ENCODE data around the gene KCNMA1. TPM values are rescaled to one million over a fixed set of nuclear protein-coding genes. Genes with fewer than 3 reads are reported as not detected.

Gene KCNMA1
- total RNA-seq, 1 experiment from 2014 or later = 143 TPM

DNA sequence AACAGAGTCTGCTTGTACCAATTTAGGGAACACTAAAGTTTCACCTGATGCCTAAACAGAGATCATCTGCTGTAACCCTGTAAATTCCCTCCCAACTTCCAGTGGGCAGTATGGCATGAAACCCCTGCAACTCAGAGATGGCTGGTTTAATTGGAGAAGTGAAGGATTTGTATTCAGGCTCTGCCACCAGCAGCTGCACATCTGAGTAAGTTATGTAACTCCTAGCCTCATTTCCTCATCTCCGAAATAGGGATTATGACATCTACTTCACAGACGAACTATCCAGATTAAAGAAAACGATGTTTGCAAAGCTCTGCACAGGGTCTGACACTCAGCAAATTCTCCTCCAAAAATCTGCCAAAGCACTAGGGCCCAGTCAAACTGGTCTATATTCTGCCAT lies 493.0 kb downstream of the KCNMA1 start:
- TF ChIP-seq EZH2phosphoT487 (IDR thresholded peaks at IDR 0.05; ENCODE audit: borderline replicate concordance, low read length) (no peak), EZH2 (IDR thresholded peaks at IDR 0.05; ENCODE audit: low read length, unreplicated experiment) (no peak)
- TF ChIP-seq, protein P1, sequence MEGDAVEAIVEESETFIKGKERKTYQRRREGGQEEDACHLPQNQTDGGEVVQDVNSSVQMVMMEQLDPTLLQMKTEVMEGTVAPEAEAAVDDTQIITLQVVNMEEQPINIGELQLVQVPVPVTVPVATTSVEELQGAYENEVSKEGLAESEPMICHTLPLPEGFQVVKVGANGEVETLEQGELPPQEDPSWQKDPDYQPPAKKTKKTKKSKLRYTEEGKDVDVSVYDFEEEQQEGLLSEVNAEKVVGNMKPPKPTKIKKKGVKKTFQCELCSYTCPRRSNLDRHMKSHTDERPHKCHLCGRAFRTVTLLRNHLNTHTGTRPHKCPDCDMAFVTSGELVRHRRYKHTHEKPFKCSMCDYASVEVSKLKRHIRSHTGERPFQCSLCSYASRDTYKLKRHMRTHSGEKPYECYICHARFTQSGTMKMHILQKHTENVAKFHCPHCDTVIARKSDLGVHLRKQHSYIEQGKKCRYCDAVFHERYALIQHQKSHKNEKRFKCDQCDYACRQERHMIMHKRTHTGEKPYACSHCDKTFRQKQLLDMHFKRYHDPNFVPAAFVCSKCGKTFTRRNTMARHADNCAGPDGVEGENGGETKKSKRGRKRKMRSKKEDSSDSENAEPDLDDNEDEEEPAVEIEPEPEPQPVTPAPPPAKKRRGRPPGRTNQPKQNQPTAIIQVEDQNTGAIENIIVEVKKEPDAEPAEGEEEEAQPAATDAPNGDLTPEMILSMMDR (conservative IDR thresholded peaks at IDR 0.05; ENCODE audit: low read depth, low read length) = no peak
- H3K27ac ChIP-seq (ENCODE audit: low read length) = no peak overlapping the region
- CTCF ChIA-PET = no interaction called here

DNA sequence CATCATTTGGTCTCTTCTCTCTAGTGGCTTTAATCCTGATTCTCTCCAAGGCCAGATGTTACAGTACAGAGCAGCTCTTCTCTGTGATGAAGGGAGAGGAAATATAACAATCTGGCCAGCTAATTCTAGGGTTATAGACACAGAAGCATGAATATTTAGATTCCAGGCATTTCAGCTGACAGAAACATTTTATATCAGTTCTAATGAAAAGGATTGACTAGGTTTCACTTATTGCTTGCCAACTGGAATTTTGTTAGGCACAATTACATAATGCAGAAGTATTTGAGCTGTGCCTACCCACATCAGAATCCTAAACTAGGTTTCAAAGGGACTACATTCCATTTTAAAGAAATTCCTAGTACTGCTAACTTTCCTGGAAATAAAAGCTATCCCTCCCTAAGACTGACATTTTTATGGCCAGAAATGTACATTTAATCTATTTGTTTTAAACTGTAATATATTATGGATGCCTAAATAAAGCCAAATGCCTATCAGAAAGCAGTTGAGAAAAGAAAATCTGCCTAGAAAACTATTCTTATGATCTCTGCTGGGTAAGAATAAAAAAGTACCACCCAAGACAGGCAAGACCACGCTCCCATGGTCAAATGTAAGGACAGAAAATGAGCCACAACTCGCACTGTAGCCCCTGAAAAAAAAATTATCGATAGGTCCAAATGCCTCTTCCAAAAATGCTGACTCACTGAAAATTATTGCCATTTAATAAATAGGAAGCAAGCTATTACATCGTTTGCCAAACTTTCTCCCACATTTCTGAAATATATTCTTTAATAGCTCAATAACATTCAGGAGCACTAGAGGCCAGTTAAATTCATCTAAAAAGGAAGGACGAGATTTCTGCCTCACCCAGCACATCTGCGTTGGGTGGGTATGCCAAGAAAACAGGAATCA lies 498.1 kb downstream of the KCNMA1 start:
- DNase-seq (no peak), ATAC-seq (no peak)
- H3K36me3 ChIP-seq (ENCODE audit: low read depth, low read length) = no peaks in the 10 kb centered on the region
- intact Hi-C loops (cut with micrococcal nuclease) = no loop called here
- no peak overlapping the region for H2AFZ ChIP-seq (ENCODE audit: low read length)
- TF ChIP-seq EZH2phosphoT487 (IDR thresholded peaks at IDR 0.05; ENCODE audit: borderline replicate concordance, low read length) (no peak), EZH2 (IDR thresholded peaks at IDR 0.05; ENCODE audit: low read length, unreplicated experiment) (no peak)
- TF ChIP-seq, protein P1 (conservative IDR thresholded peaks at IDR 0.05; ENCODE audit: low read depth, low read length) = no peak
- no peaks in the 10 kb centered on the region for H3K9me2 ChIP-seq (replicated peaks; ENCODE audit: low read length)
- H3F3A ChIP-seq (ENCODE audit: low read length, unreplicated experiment) = no peaks in the 10 kb centered on the region
- H3K79me2 ChIP-seq (ENCODE audit: low read length) = no peaks in the 10 kb centered on the region
- H3K27me3 ChIP-seq (ENCODE audit: low read length) = no peaks in the 10 kb centered on the region
- no peak overlapping the region for H3K27ac ChIP-seq (ENCODE audit: low read length)
- H3K9me3 ChIP-seq (ENCODE audit: low read length) = no peaks in the 10 kb centered on the region
- no peak overlapping the region for H3K9ac ChIP-seq (ENCODE audit: low read length)
- no peak overlapping the region for H3K4me3 ChIP-seq (ENCODE audit: low read length)
- H3K4me1 ChIP-seq (ENCODE audit: insufficient read depth, low read length) = no peaks in the 10 kb centered on the region
- POLR2A ChIA-PET (ENCODE audit: unreplicated experiment) = interaction anchor here (0.6 kb wide), 1 partner anchor 228 kb away, joined by 3 read pairs; no protein-coding TSS in a partner anchor
- H3K4me2 ChIP-seq (ENCODE audit: low read length) = no peak overlapping the region
- CTCF ChIA-PET = no interaction called here
- BruUV-seq (replicated peaks) = no TSS peak
- no peaks in the 10 kb centered on the region for H4K20me1 ChIP-seq (ENCODE audit: low read length)

More for the DNA sequence above, 493.0 kb downstream of the KCNMA1 start:
- no TSS peak for BruUV-seq (replicated peaks)
- no peak overlapping the region for H3K9ac ChIP-seq (ENCODE audit: low read length)
- no peaks in the 10 kb centered on the region for H3K27me3 ChIP-seq (ENCODE audit: low read length)
- no peaks in the 10 kb centered on the region for H3K79me2 ChIP-seq (ENCODE audit: low read length)
- no peaks in the 10 kb centered on the region for H4K20me1 ChIP-seq (ENCODE audit: low read length)
- DNase-seq (no peak), ATAC-seq (no peak)
- H3F3A ChIP-seq (ENCODE audit: low read length, unreplicated experiment) = no peaks in the 10 kb centered on the region
- no peaks in the 10 kb centered on the region for H3K9me3 ChIP-seq (ENCODE audit: low read length)
- H2AFZ ChIP-seq (ENCODE audit: low read length) = no peak overlapping the region
- H3K4me3 ChIP-seq (ENCODE audit: low read length) = no peak overlapping the region
- no peaks in the 10 kb centered on the region for H3K9me2 ChIP-seq (replicated peaks; ENCODE audit: low read length)
- POLR2A ChIA-PET (ENCODE audit: unreplicated experiment) = interaction anchor here (0.7 kb wide), 1 partner anchor 15 kb away, joined by 3 read pairs; no protein-coding TSS in a partner anchor
- no peaks in the 10 kb centered on the region for H3K4me1 ChIP-seq (ENCODE audit: insufficient read depth, low read length)
- H3K4me2 ChIP-seq (ENCODE audit: low read length) = no peak overlapping the region
- no peaks in the 10 kb centered on the region for H3K36me3 ChIP-seq (ENCODE audit: low read depth, low read length)
- intact Hi-C loops (cut with micrococcal nuclease) = no loop called here

DNA sequence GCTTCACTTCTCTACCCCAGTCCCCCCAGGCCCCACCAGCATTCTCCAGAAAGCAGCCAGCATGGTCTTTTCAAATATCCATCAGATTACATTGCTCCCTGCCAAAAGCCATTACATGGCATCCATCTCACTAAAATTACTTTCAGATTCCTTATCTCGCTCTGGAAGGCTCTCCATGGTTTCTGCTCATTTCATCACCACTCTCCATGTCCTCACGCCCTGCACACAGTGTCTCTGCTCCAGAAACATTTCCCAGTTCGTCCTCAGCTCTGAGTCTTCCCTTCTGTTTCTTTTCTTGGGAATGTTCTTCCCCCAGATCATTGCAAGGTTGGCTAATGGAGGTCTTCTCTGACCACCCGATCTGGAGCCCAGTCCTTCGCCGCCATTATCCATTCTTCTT lies 499.1 kb downstream of the KCNMA1 start:
- Histone ChIP-seq H3K9ac (ENCODE audit: low read length) (no peak overlapping the region), H3K4me1 (ENCODE audit: insufficient read depth, low read length) (no peaks in the 10 kb centered on the region), H3F3A (ENCODE audit: low read length, unreplicated experiment) (no peaks in the 10 kb centered on the region), H3K4me2 (ENCODE audit: low read length) (no peak overlapping the region), H3K9me3 (ENCODE audit: low read length) (no peaks in the 10 kb centered on the region), H3K27me3 (ENCODE audit: low read length) (no peaks in the 10 kb centered on the region), H3K79me2 (ENCODE audit: low read length) (no peaks in the 10 kb centered on the region), H3K9me2 (replicated peaks; ENCODE audit: low read length) (no peaks in the 10 kb centered on the region), H3K36me3 (ENCODE audit: low read depth, low read length) (no peaks in the 10 kb centered on the region), H2AFZ (ENCODE audit: low read length) (no peak overlapping the region), H4K20me1 (ENCODE audit: low read length) (no peaks in the 10 kb centered on the region), H3K27ac (ENCODE audit: low read length) (no peak overlapping the region), H3K4me3 (ENCODE audit: low read length) (no peak overlapping the region)
- TF ChIP-seq, protein P1 (conservative IDR thresholded peaks at IDR 0.05; ENCODE audit: low read depth, low read length) = no peak
- TF ChIP-seq EZH2 (IDR thresholded peaks at IDR 0.05; ENCODE audit: low read length, unreplicated experiment) (no peak), EZH2phosphoT487 (IDR thresholded peaks at IDR 0.05; ENCODE audit: borderline replicate concordance, low read length) (no peak)
- POLR2A ChIA-PET (ENCODE audit: unreplicated experiment) = interaction anchor here (0.6 kb wide), 1 partner anchor 229 kb away, joined by 3 read pairs; no protein-coding TSS in a partner anchor
- ATAC-seq = no peak
- intact Hi-C loops (cut with micrococcal nuclease) = no loop called here
- DNase-seq = no peak
- CTCF ChIA-PET = no interaction called here
- BruUV-seq (replicated peaks) = no TSS peak

All from PC-3 (cell line).